ENCODE results near the gene CDH23. TPM values are rescaled to one million over a fixed set of nuclear protein-coding genes. Genes with fewer than 3 reads are reported as not detected.
A peak's percentile ranks its signal among the peaks of the same experiment; 100 is the strongest.

The CDH23 gene
- total and polyA plus RNA-seq, 9 of the 15 experiments (the other 6 are each of a cell fraction or from before 2014, with no cell fraction given) = 0.18 to 1.2 (median 0.47) TPM

GRCh38 chr10:71753091-71753959 is 356.6 kb downstream of the CDH23 start:
- ATAC-seq (peak; percentile 74), FAIRE-seq (peak; percentile 84), DNase-seq (ENCODE audit: extremely low read depth in 1 of 4, low spot score in 3 of 4) (peak; percentile 50 to 75 (median 72))
- no peak overlapping the region for H3K4me3 ChIP-seq
- H3K9me3 ChIP-seq (replicated peaks; ENCODE audit: control insufficient read depth, insufficient read depth, low read depth, low read length) = no peaks in the 10 kb centered on the region
- H3K27ac ChIP-seq (ENCODE audit: extremely low read depth, low read depth, low read length) = peak overlapping the region; percentile 20; the same call in 2 of the 3 replicates
- ChIA-PET POLR2A (interaction anchor here (0.6 to 1.2 kb wide), 6 partner anchors 10 to 118 kb away, joined by 3 to 5 read pairs (median 3); no protein-coding TSS in a partner anchor), CTCF (ENCODE audit: low intra/inter-chr PET ratio) (interaction anchor here (0.6 to 1.0 kb wide), 3 partner anchors 59 to 393 kb away, joined by 3 to 5 read pairs (median 3); no protein-coding TSS in a partner anchor)
- peak overlapping the region; percentile 42 for H3K4me2 ChIP-seq (ENCODE audit: insufficient read depth, low read length)
- WGBS (ENCODE audit: insufficient coverage, low coverage, missing lambda C conversion rate) = 3% methylated on average over 15 of the region's 15 CpGs
- BruUV-seq (replicated peaks) = no TSS peak
- H3K36me3 ChIP-seq (ENCODE audit: control insufficient read depth, insufficient read depth, low read length) = no peaks in the 10 kb centered on the region
- H4K20me1 ChIP-seq (replicated peaks; ENCODE audit: control insufficient read depth, insufficient read depth, low read length) = no peaks in the 10 kb centered on the region
- H3K9ac ChIP-seq (ENCODE audit: insufficient read depth in 1 of 2, low read depth in 2 of 2, low read length in 2 of 2) = peak overlapping the region; percentile 0 to 72; a peak in 2 of 4 replicates
- peaks cover 45 to 72% of the 10 kb centered on the region in 2 experiments for H3K4me1 ChIP-seq (replicated peaks in 1 of 2; ENCODE audit: control insufficient read depth in 2 of 2, insufficient read depth in 2 of 2, low read length in 2 of 2)
- H3K27me3 ChIP-seq (ENCODE audit: control insufficient read depth in 2 of 2, insufficient read depth in 2 of 2, low read length in 2 of 2) = peaks cover 4 to 9% of the 10 kb centered on the region in 2 experiments; a peak in 2 of 5 replicates
- in situ Hi-C loops (cut with MboI) (no loop called here), intact Hi-C loops (cut with micrococcal nuclease) (no loop called here)
- H3K9me1 ChIP-seq (ENCODE audit: control insufficient read depth, insufficient read depth, low read length) = no peaks in the 10 kb centered on the region
- H2AFZ ChIP-seq (ENCODE audit: low read depth, low read length) = no peak overlapping the region
- H3K79me2 ChIP-seq (ENCODE audit: control insufficient read depth, insufficient read depth, low read length) = no peaks in the 10 kb centered on the region
- TF ChIP-seq SNIP1 (IDR thresholded peaks at IDR 0.05; ENCODE audit: low read depth) (no peak), ZNF586 (CRISPR knock-in tag; conservative IDR thresholded peaks at IDR 0.05) (peak; percentile 88), PHF8 (IDR thresholded peaks at IDR 0.05; ENCODE audit: borderline replicate concordance, low read length) (no peak), CAMTA2 (CRISPR knock-in tag; conservative IDR thresholded peaks at IDR 0.05) (no peak), JUND (IDR thresholded peaks at IDR 0.05; ENCODE audit: borderline replicate concordance, low read depth, low read length) (no peak; the same call in none of the 2 replicates), JUND (tag; IDR thresholded peaks at IDR 0.05; ENCODE audit: borderline replicate concordance, low read depth, low read length) (peak; percentile 31; the same call in 2 of the 3 replicates), LARP7 (IDR thresholded peaks at IDR 0.05) (no peak), ZMIZ1 (IDR thresholded peaks at IDR 0.05; ENCODE audit: low read depth in 2 of 2, low read length in 2 of 2) (no peak; a peak in 1 of 4 replicates), KDM4B (IDR thresholded peaks at IDR 0.05; ENCODE audit: borderline replicate concordance in 2 of 2, low read depth in 1 of 2) (peak in 1 of 2 experiments; percentile 87; a peak in 1 of 4 replicates), TAF9B (IDR thresholded peaks at IDR 0.05; ENCODE audit: partially characterized antibody) (no peak), CBX3 (IDR thresholded peaks at IDR 0.05; ENCODE audit: borderline replicate concordance in 1 of 2, low read length in 2 of 2) (no peak), SAFB (IDR thresholded peaks at IDR 0.05; ENCODE audit: borderline replicate concordance, low read depth, low read length) (no peak), TEAD2 (tag; IDR thresholded peaks at IDR 0.05) (no peak; the same call in 1 of the 2 replicates), OTX1 (CRISPR knock-in tag; IDR thresholded peaks at IDR 0.05) (peak; percentile 92; the same call in 1 of the 2 replicates), CTCF (IDR thresholded peaks at IDR 0.05 in 2 of 3, conservative IDR thresholded peaks at IDR 0.05 in 1 of 3; ENCODE audit: insufficient read depth in 2 of 3, low read depth in 1 of 3, low read length in 3 of 3) (peak; percentile 32 to 46 (median 35); a peak in 4 of 6 replicates), ZNF408 (CRISPR knock-in tag; IDR thresholded peaks at IDR 0.05; ENCODE audit: low read depth) (no peak)
